SK-N-SH (cell line): ENCODE measurements around the gene DDX54. TPM values are rescaled to one million over a fixed set of nuclear protein-coding genes. Genes with fewer than 3 reads are reported as not detected.

Experiments
- CTCF ChIA-PET: fragments of 300-600, 350-600 bp; formaldehyde crosslinking; extraction: SDS; loops from one replicate; lab custom pipeline; 2021; lab: Yijun Ruan, JAX
- POLR2A ChIA-PET: fragments of 350-600 bp; sonication (Branson Sonifier 250); formaldehyde crosslinking; extraction: SDS; loops from one replicate; lab custom pipeline; 2020; ENCODE audit warnings: antibody characterized with exemption, inconsistent platforms; lab: Yijun Ruan, JAX
- DNase-seq: peaks from one replicate; pipeline ENCODE4 v3.0.0; 2012
- H2AFZ ChIP-seq: fragments of 200-600 bp; sonication (generic); 2 replicates; pipeline ENCODE4 v1.8.1; 2016; ENCODE audit warnings: antibody characterized with exemption, mild to moderate bottlenecking, low read depth
- H3F3A ChIP-seq: fragments of 200-600 bp; sonication (generic); replicated peaks from 2 replicates; pipeline ENCODE3; 2016; ENCODE audit warnings: antibody characterized with exemption, mild to moderate bottlenecking; ENCODE audit not compliant: insufficient read depth
- H3K27ac ChIP-seq, 2 experiments: fragments of 200-500 bp in 1 of 2; fragments of 200-600 bp in 1 of 2; sonication (Bioruptor generic) in 1 of 2; sonication (generic), shearing (Covaris generic) in 1 of 2; 2 replicates each; pipeline versions ENCODE4 v1.5.1 to v1.6.1; 2014 to 2016; ENCODE audit warnings: low read depth in 2 of 2, inconsistent platforms in 1 of 2, low read length in 1 of 2, mild to moderate bottlenecking in 1 of 2, mixed read lengths in 1 of 2
- H3K27me3 ChIP-seq: fragments of 200-600 bp; sonication (generic), shearing (Covaris generic); 2 replicates; pipeline ENCODE4 v1.6.1; 2016; ENCODE audit warnings: mixed run types; ENCODE audit not compliant: insufficient read depth
- H3K36me3 ChIP-seq, 2 experiments: fragments of 200-500 bp in 1 of 2; fragments of 200-600 bp in 1 of 2; sonication (Bioruptor generic) in 1 of 2; sonication (generic) in 1 of 2; replicated peaks in 1 of 2; 2 replicates each; pipeline versions ENCODE3 to v1.5.1; 2014 to 2016; ENCODE audit warnings: low read length in 1 of 2, mild to moderate bottlenecking in 1 of 2; ENCODE audit not compliant: insufficient read depth in 2 of 2, control insufficient read depth in 1 of 2
- H3K4me1 ChIP-seq, 2 experiments: fragments of 200-500 bp in 1 of 2; fragments of 200-600 bp in 1 of 2; sonication (Bioruptor generic) in 1 of 2; sonication (generic), shearing (Covaris generic) in 1 of 2; 2 replicates each; pipeline versions ENCODE4 v1.5.1 to v1.6.1; 2014 to 2016; ENCODE audit warnings: low read depth in 1 of 2, low read length in 1 of 2, mixed run types in 1 of 2; ENCODE audit not compliant: insufficient read depth in 2 of 2, control insufficient read depth in 1 of 2
- H3K4me2 ChIP-seq: fragments of 200-600 bp; sonication (generic), shearing (Covaris generic); 2 replicates; pipeline ENCODE4 v1.6.1; 2017; ENCODE audit warnings: mixed run types
- H3K4me3 ChIP-seq, 2 experiments: fragments of 200-500 bp in 1 of 2; fragments of 200-600 bp in 1 of 2; sonication (Bioruptor generic) in 1 of 2; sonication (generic), shearing (Covaris generic) in 1 of 2; 2 replicates each; pipeline versions ENCODE4 v1.5.1 to v1.8.1; 2014 to 2016; ENCODE audit warnings: low read depth in 2 of 2, inconsistent platforms in 1 of 2, low read length in 1 of 2, mild to moderate bottlenecking in 1 of 2, mixed read lengths in 1 of 2, moderate library complexity in 1 of 2
- H3K79me2 ChIP-seq: fragments of 200-600 bp; sonication (generic); 2 replicates; pipeline ENCODE4 v1.8.1; 2017; ENCODE audit warnings: mild to moderate bottlenecking; ENCODE audit not compliant: insufficient read depth
- H3K9ac ChIP-seq: fragments of 200-600 bp; sonication (generic); 2 replicates; pipeline ENCODE4 v1.6.1; 2017; ENCODE audit warnings: mixed run types
- H3K9me2 ChIP-seq: fragments of 200-600 bp; sonication (generic); 2 replicates; pipeline ENCODE4 v1.6.1; 2017; ENCODE audit warnings: mixed run types
- H3K9me3 ChIP-seq: fragments of 200-600 bp; sonication (generic); 2 replicates; pipeline ENCODE4 v1.6.1; 2017; ENCODE audit warnings: mixed run types, mild to moderate bottlenecking, moderate library complexity
- H4K20me1 ChIP-seq: fragments of 200-600 bp; sonication (generic); 2 replicates; pipeline ENCODE4 v1.6.1; 2017; ENCODE audit warnings: mild to moderate bottlenecking, mixed run types; ENCODE audit not compliant: insufficient read depth
- CTCF ChIP-seq: fragments of 200-600 bp; sonication (generic); IDR thresholded peaks from 2 replicates; pipeline ENCODE4 v1.6.1; 2017; ENCODE audit warnings: antibody characterized with exemption, mild to moderate bottlenecking, moderate library complexity
- ELF1 ChIP-seq: IDR thresholded peaks from 2 replicates; pipeline ENCODE4 v1.4.0; 2012
- EZH2phosphoT487 ChIP-seq: fragments of 200-600 bp; sonication (generic); IDR thresholded peaks from 2 replicates; pipeline ENCODE4 v1.6.1; 2017; ENCODE audit warnings: low read depth, mixed run types, mild to moderate bottlenecking, antibody characterized with exemption, moderate library complexity, borderline replicate concordance
- FOSL2 ChIP-seq: IDR thresholded peaks from 2 replicates; pipeline ENCODE4 v1.4.0; 2012; ENCODE audit warnings: low read depth, mild to moderate bottlenecking, moderate library complexity, borderline replicate concordance
- GABPA ChIP-seq: IDR thresholded peaks from 2 replicates; pipeline ENCODE4 v1.4.0; 2012; ENCODE audit warnings: low read depth, mild to moderate bottlenecking
- GATA2 ChIP-seq: sonication (generic); formaldehyde crosslinking; IDR thresholded peaks from 2 replicates; pipeline ENCODE4 v1.5.0; 2020; ENCODE audit warnings: mild to moderate bottlenecking, missing genetic modification reagents
- IRF3 ChIP-seq: fragments of 150-350 bp; IDR thresholded peaks from 2 replicates; pipeline ENCODE4 v1.6.1; 2016; ENCODE audit warnings: mild to moderate bottlenecking, low read depth, low read length
- MEF2A ChIP-seq: IDR thresholded peaks from 2 replicates; pipeline ENCODE4 v1.4.0; 2012; ENCODE audit warnings: low read depth, borderline replicate concordance
- MXI1 ChIP-seq: IDR thresholded peaks from 2 replicates; pipeline ENCODE4 v1.6.1; 2012; ENCODE audit warnings: mild to moderate bottlenecking, low read depth, low read length, improper control_type of control experiment
- NFIC ChIP-seq: IDR thresholded peaks from 2 replicates; pipeline ENCODE4 v1.4.0; 2012; ENCODE audit warnings: borderline replicate concordance
- RCOR1 ChIP-seq: fragments of 150-350 bp; IDR thresholded peaks from 2 replicates; pipeline ENCODE4 v1.6.1; 2017; ENCODE audit warnings: antibody characterized with exemption, low read length
- RFX5 ChIP-seq: IDR thresholded peaks from 2 replicates; pipeline ENCODE4 v1.6.1; 2012; ENCODE audit warnings: mild to moderate bottlenecking, improper control_type of control experiment, low read length
- RXRA ChIP-seq: IDR thresholded peaks from 2 replicates; pipeline ENCODE4 v1.4.0; 2012; ENCODE audit warnings: low read depth, mild to moderate bottlenecking, borderline replicate concordance
- SMC3 ChIP-seq: IDR thresholded peaks from 2 replicates; pipeline ENCODE4 v1.6.1; 2012; ENCODE audit warnings: low read depth, low read length, improper control_type of control experiment
- TAF1 ChIP-seq: IDR thresholded peaks from 2 replicates; pipeline ENCODE4 v1.6.1; 2012; ENCODE audit warnings: low read depth, mild to moderate bottlenecking, low read length, moderate library complexity, borderline replicate concordance
- TEAD4 ChIP-seq: IDR thresholded peaks from 2 replicates; pipeline ENCODE4 v1.4.0; 2012; ENCODE audit warnings: mild to moderate bottlenecking, borderline replicate concordance; ENCODE audit not compliant: insufficient read depth
- USF2 ChIP-seq: fragments of 150-350 bp; IDR thresholded peaks from 2 replicates; pipeline ENCODE4 v1.6.1; 2017; ENCODE audit warnings: antibody characterized with exemption, low read length, low read depth, borderline replicate concordance
- YY1 ChIP-seq: IDR thresholded peaks from 2 replicates; pipeline ENCODE4 v1.4.0; 2012; ENCODE audit warnings: low read depth, mild to moderate bottlenecking
- WGBS: methylation state at CpG from one replicate; pipeline ENCODE4 v1.1.6; 2017; ENCODE audit warnings: low lambda C conversion rate; 5-methylcytosine and 5-hydroxymethylcytosine counted together
- polyA plus RNA-seq, 3 experiments: library from polyadenylated mRNA; depleted of rRNA; stranded (reverse); fragments of >200 nt; gene quantifications; 2 replicates each; pipeline ENCODE4 v1.2.3, GENCODE V29; 2012

DDX54 gene
- polyA plus RNA-seq, 1 of the 3 experiments (the other 2 are of a cell fraction) = 69.9 TPM

GRCh38 chr12:113111247-113111646 lies 74.0 kb downstream of the DDX54 start:
- H3K79me2 ChIP-seq = no peaks in the 10 kb centered on the region
- POLR2A ChIA-PET = no interaction called here
- no peaks in the 10 kb centered on the region for H3K9me2 ChIP-seq
- no peak overlapping the region for H3K4me3 ChIP-seq
- H3K9me3 ChIP-seq = no peaks in the 10 kb centered on the region
- no peak overlapping the region for H3K9ac ChIP-seq
- WGBS = 82% methylated on average over 3 of the region's 3 CpGs
- H3K27me3 ChIP-seq = no peaks in the 10 kb centered on the region
- no peak overlapping the region for H3K4me2 ChIP-seq
- H3K4me1 ChIP-seq = no peaks in the 10 kb centered on the region
- CTCF ChIA-PET = interaction anchor here (0.7 to 1.9 kb wide), 3 partner anchors 12 to 314 kb away, joined by 3 to 4 read pairs (median 4); no protein-coding TSS in a partner anchor
- no peaks in the 10 kb centered on the region for H3F3A ChIP-seq
- H3K36me3 ChIP-seq = no peaks in the 10 kb centered on the region
- H3K27ac ChIP-seq = no peak overlapping the region
- H4K20me1 ChIP-seq = no peaks in the 10 kb centered on the region
- DNase-seq = no peak
- no peak overlapping the region for H2AFZ ChIP-seq
- TF ChIP-seq TAF1 (no peak), MEF2A (no peak), USF2 (no peak), FOSL2 (no peak), IRF3 (no peak), EZH2phosphoT487 (no peak), RCOR1 (no peak), GATA2 (no peak), SMC3 (no peak), RFX5 (no peak), NFIC (no peak), MXI1 (no peak), ELF1 (no peak), TEAD4 (no peak), YY1 (no peak), RXRA (no peak), GABPA (no peak)

GRCh38 chr12:113109872-113110599 lies 75.2 kb downstream of the DDX54 start:
- H3K4me3 ChIP-seq = no peak overlapping the region
- H3K9ac ChIP-seq = no peak overlapping the region
- H3K4me1 ChIP-seq = no peaks in the 10 kb centered on the region
- H3K9me3 ChIP-seq = no peaks in the 10 kb centered on the region
- no peaks in the 10 kb centered on the region for H3K9me2 ChIP-seq
- no peak overlapping the region for H2AFZ ChIP-seq
- ChIA-PET POLR2A (interaction anchor here (0.5 kb wide), 1 partner anchor 46 kb away, joined by 3 read pairs; no protein-coding TSS in a partner anchor), CTCF (interaction anchor here (0.9 to 1.5 kb wide), 4 partner anchors 11 to 64 kb away, joined by 4 to 5 read pairs (median 4); no protein-coding TSS in a partner anchor)
- no peaks in the 10 kb centered on the region for H3K79me2 ChIP-seq
- TF ChIP-seq GATA2 = no peak
- TF ChIP-seq CTCF = no peak
- no peak for TF ChIP-seq NFIC
- no peaks in the 10 kb centered on the region for H3F3A ChIP-seq
- H3K27me3 ChIP-seq = no peaks in the 10 kb centered on the region
- WGBS = 43% methylated on average over 6 of the region's 7 CpGs
- DNase-seq = no peak
- no peaks in the 10 kb centered on the region for H3K36me3 ChIP-seq
- H3K27ac ChIP-seq = no peak overlapping the region
- no peak overlapping the region for H3K4me2 ChIP-seq
- H4K20me1 ChIP-seq = no peaks in the 10 kb centered on the region
